ENCODE measurements around the gene PGBD2. TPM values are rescaled to one million over a fixed set of nuclear protein-coding genes. Genes with fewer than 3 reads are reported as not detected.

Gene PGBD2, protein sequence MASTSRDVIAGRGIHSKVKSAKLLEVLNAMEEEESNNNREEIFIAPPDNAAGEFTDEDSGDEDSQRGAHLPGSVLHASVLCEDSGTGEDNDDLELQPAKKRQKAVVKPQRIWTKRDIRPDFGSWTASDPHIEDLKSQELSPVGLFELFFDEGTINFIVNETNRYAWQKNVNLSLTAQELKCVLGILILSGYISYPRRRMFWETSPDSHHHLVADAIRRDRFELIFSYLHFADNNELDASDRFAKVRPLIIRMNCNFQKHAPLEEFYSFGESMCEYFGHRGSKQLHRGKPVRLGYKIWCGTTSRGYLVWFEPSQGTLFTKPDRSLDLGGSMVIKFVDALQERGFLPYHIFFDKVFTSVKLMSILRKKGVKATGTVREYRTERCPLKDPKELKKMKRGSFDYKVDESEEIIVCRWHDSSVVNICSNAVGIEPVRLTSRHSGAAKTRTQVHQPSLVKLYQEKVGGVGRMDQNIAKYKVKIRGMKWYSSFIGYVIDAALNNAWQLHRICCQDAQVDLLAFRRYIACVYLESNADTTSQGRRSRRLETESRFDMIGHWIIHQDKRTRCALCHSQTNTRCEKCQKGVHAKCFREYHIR
- 1 to 10 TPM; 4.1 to 9.5 (median 6.7) TPM for total RNA-seq

DNA sequence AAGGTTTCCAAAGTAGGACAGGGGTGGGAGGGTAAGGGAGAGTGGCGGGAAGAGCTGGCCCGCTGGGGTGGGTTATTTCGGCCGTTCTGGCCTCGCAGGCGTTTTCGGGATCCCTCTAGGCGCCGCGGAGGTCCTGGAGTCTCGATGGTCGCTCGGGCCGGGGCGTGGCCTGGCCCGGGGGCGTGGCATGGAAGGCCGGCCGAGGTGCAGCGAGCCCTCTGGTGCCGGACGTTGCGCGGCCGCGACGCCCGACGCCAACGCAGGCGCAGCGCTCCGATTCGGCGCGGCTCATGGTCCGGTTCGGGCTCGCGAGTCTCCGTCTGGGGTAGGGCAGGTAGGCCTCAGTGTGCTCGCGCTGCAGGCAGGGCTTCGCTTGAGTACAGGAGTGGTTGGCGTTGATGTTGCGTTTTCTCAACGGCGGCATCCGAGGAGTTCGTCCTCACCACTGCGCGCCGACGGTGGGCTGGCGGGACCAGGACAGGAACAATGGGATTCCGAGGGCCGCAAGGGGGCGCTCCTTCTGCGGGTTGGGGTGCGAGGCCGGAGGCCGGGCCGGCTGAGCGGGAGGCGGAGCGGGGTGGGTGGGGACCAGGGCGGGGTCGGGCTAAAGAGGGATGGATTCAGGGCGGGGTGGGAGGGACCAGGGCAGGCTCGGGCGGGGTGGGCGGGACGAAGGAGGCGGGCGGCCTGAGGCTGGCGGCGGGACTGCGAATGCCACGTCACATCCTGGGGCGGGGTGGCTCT, at the start of gene PGBD2:
TSS of gene PGBD2 (plus strand) at position 227 of the 744 bp plus-strand sequence. CDS start 7,628 bp downstream, outside the sequence.
- Histone ChIP-seq H3K27me3 (no peaks in the 10 kb centered on the region), H3K4me1 (peaks cover 0 to 22% (median 6%) of the 10 kb centered on the region in 3 donors), H3K4me3 (peak within 1 kb of the TSS; percentile 69 to 77 (median 74)), H3K36me3 (peaks cover 0 to 7% (median 0%) of the 10 kb centered on the region in 3 donors), H3K9me3 (no peaks in the 10 kb centered on the region), H3K27ac (peak within 1 kb of the TSS; percentile 96 to 98 (median 96))
- WGBS, 2 donors, result 0% methylated on average over 2 to 11 of the region's 80 CpGs
- peak in 2 of 4 donors; percentile 72 to 90 for TF ChIP-seq POLR2A (IDR thresholded peaks at IDR 0.05)
- TF ChIP-seq, protein P1, sequence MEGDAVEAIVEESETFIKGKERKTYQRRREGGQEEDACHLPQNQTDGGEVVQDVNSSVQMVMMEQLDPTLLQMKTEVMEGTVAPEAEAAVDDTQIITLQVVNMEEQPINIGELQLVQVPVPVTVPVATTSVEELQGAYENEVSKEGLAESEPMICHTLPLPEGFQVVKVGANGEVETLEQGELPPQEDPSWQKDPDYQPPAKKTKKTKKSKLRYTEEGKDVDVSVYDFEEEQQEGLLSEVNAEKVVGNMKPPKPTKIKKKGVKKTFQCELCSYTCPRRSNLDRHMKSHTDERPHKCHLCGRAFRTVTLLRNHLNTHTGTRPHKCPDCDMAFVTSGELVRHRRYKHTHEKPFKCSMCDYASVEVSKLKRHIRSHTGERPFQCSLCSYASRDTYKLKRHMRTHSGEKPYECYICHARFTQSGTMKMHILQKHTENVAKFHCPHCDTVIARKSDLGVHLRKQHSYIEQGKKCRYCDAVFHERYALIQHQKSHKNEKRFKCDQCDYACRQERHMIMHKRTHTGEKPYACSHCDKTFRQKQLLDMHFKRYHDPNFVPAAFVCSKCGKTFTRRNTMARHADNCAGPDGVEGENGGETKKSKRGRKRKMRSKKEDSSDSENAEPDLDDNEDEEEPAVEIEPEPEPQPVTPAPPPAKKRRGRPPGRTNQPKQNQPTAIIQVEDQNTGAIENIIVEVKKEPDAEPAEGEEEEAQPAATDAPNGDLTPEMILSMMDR (IDR thresholded peaks at IDR 0.05), result peak; percentile 53 to 86 (median 78)
- peak; percentile 94 for DNase-seq
- intact Hi-C loops (cut with DNase I), result no loop called here

DNA sequence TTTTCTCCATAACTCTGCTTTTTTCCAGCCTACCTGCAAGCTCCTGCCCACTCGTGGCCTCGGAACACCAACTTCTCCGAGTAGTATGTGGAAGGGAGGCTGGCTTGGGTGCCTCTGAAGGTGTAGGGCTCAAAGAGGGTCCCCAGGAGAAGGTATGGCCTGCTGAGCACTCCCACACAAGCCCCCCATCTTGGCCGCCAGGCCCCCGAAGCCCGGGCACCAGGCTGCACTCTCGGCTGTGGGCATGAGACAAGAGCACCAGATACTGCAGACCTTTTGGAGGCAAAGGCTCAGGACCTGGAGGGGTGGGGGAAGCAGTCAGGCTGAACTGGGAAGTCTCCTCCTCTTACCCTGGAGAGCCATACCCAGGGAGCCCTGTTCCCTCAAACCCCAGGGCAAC, 48.8 kb upstream of the PGBD2 start:
- peak overlapping the region in 2 of 4 donors; percentile 60 to 74 for H3K4me3 ChIP-seq
- no peaks in the 10 kb centered on the region for H3K9me3 ChIP-seq
- H3K27me3 ChIP-seq, result no peaks in the 10 kb centered on the region
- peak overlapping the region in 3 of 4 donors; percentile 91 to 97 (median 93) for H3K27ac ChIP-seq
- 71 to 80% methylated on average over 2 to 5 of the region's 7 CpGs for WGBS, 2 donors
- peaks cover 0 to 41% (median 0%) of the 10 kb centered on the region in 3 donors for H3K36me3 ChIP-seq
- peaks cover 10 to 48% (median 10%) of the 10 kb centered on the region in 3 donors for H3K4me1 ChIP-seq
- no peak for TF ChIP-seq POLR2A (IDR thresholded peaks at IDR 0.05)
- TF ChIP-seq, protein P1 (IDR thresholded peaks at IDR 0.05), result no peak
- intact Hi-C loops (cut with DNase I), result no loop called here
- no peak for DNase-seq

DNA sequence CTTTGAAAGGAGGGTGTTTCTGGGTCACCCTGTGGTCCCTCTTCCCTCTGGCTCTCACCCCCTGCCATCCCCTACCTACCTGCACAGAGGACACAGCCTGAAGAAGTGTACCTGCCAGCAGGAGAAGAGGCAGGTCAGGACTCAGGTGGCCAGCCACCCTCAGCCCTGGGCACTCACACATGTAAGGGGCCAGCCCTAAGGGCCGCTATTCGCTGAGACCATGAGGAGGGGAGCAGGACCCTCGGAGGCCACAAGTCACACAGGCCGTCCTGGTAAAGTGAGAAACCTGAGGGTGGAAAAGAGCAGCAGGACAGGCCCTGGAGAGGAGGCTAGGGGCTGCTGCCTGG, 48.3 kb upstream of the PGBD2 start:
- peaks cover 12 to 50% (median 13%) of the 10 kb centered on the region in 3 donors for H3K4me1 ChIP-seq
- intact Hi-C loops (cut with DNase I), result no loop called here
- peaks cover 0 to 37% (median 0%) of the 10 kb centered on the region in 3 donors for H3K36me3 ChIP-seq
- H3K4me3 ChIP-seq, result peak overlapping the region; percentile 45 to 74 (median 66)
- DNase-seq, result no peak
- no peaks in the 10 kb centered on the region for H3K9me3 ChIP-seq
- TF ChIP-seq, protein P1 (IDR thresholded peaks at IDR 0.05), result no peak
- TF ChIP-seq POLR2A (IDR thresholded peaks at IDR 0.05), result no peak
- H3K27me3 ChIP-seq, result no peaks in the 10 kb centered on the region
- WGBS, 2 donors, result no CpG with 5 or more reads among the region's 4 CpGs
- peak overlapping the region; percentile 91 to 97 (median 94) for H3K27ac ChIP-seq

DNA sequence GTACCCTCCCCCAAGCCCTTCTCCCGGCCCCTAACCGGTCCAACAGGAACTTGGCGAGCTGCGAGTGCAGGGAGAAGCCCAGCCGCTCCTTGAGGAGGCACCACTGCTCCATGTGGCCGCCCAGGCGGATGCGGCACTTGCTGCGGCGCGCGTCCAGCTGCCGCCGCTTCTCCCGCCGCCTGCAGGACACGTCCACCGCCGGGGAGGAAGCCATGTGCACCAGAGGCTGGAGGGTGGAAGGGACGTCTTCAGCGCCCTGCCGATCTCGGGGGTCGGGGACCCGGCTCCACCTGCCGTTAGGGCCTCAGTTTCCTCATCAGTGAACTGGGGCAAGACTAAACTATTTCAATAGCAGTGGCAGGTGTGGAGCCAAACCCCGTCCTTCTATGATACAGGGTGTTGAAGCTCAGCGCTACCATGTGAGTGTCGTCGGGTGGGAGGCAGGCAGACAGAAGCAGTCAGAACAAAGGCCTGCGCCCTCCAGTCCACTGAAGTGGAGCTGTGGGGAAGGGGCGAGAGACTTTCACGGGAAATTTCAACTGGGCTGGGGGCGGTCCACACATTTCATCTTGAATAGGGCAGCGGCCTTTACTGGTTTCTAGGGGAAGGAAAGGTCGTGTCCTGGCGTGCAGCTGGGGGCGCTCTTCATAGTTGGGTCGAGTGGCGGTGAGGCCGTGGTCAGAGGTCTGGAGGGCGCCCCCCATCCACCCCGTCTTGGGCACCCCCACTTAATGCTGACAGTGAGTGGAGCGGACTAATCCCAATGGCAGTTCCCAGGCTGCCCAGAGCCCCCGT, 47.7 kb upstream of the PGBD2 start:
- TF ChIP-seq POLR2A (IDR thresholded peaks at IDR 0.05), result peak in 1 of 4 donors; percentile 13
- TF ChIP-seq, protein P1 (IDR thresholded peaks at IDR 0.05), result peak in 3 of 6 experiments; percentile 36 to 50 (median 37)
- 3 to 4% methylated on average over 5 to 8 of the region's 45 CpGs for WGBS, 2 donors
- Histone ChIP-seq H3K9me3 (no peaks in the 10 kb centered on the region), H3K4me1 (peaks cover 14 to 50% (median 16%) of the 10 kb centered on the region in 3 donors), H3K27me3 (no peaks in the 10 kb centered on the region), H3K36me3 (peaks cover 0 to 31% (median 0%) of the 10 kb centered on the region in 3 donors), H3K27ac (peak overlapping the region; percentile 91 to 97 (median 94)), H3K4me3 (peak overlapping the region; percentile 45 to 74 (median 66))
- intact Hi-C loops (cut with DNase I), result no loop called here
- DNase-seq, result no peak

Measured in esophagus squamous epithelium (tissue), 5 donors.